LNCAP (cell line): ENCODE data around the gene MTMR10.

Source experiments
- TF ChIP-seq, protein P1 (sequence below): fragments of 450-650 bp; IDR thresholded peaks from 2 replicates; pipeline ENCODE4 v1.5.1; 2017; ENCODE audit warnings: mild to moderate bottlenecking

Gene MTMR10

DNA sequence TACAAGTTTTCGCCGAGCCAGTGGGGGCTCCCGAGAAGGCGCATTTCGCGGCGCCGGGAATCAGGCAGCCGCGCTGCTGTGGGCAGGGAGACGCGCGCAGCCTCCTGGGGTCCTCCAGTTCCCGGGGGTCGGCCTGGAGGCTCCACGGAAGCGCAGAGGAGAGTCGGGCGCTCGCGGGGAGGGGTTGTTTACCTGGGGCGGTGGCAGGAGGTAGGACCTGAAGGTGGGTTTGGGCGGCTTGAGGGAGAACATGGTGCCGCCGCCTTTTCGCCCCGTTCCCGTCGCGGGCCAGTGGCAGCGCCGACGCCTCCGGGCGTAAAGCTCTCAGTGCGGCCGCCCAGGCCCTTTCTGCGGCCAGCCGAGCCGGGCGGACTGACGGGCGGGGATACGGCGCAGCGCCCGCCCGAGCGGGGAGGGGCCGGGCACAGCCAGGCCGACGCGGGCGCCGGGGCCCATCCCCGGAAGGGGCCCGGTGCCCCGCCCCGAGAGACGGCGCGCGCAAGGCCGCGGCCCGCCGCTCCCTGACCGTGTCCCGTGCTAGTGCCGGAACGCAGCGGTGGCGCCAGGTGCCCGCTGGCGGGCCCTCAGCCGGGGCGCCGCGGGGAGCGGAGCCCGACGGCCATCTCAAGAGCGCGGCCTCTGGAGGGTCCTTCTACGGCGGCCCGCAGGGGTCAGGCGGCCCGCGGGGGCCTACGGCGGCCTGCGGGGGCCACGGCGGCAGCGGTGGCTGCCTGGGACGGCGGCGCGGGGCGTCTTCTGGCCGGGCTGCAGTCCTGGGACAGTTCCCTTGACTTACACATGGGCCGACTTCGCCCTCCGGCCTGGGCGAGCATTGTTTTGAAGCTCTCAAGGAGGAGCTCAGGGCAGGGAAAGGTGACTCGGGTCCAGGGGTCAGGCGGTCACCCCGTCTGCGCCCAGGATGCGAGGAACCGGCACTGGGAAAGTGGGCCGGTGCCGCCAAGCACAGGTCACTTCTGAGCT is at the start of gene MTMR10:
MTMR10 (minus strand) TSS at position 374 of the 981 bp plus-strand sequence; CDS start at position 252, 122 bp downstream.
- TF ChIP-seq, protein P1, sequence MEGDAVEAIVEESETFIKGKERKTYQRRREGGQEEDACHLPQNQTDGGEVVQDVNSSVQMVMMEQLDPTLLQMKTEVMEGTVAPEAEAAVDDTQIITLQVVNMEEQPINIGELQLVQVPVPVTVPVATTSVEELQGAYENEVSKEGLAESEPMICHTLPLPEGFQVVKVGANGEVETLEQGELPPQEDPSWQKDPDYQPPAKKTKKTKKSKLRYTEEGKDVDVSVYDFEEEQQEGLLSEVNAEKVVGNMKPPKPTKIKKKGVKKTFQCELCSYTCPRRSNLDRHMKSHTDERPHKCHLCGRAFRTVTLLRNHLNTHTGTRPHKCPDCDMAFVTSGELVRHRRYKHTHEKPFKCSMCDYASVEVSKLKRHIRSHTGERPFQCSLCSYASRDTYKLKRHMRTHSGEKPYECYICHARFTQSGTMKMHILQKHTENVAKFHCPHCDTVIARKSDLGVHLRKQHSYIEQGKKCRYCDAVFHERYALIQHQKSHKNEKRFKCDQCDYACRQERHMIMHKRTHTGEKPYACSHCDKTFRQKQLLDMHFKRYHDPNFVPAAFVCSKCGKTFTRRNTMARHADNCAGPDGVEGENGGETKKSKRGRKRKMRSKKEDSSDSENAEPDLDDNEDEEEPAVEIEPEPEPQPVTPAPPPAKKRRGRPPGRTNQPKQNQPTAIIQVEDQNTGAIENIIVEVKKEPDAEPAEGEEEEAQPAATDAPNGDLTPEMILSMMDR = no peak

- TF ChIP-seq, protein P1 = no peak
These were observed 49.2 kb upstream of the MTMR10 start for GRCh38 chr15:31040611-31041010.

DNA sequence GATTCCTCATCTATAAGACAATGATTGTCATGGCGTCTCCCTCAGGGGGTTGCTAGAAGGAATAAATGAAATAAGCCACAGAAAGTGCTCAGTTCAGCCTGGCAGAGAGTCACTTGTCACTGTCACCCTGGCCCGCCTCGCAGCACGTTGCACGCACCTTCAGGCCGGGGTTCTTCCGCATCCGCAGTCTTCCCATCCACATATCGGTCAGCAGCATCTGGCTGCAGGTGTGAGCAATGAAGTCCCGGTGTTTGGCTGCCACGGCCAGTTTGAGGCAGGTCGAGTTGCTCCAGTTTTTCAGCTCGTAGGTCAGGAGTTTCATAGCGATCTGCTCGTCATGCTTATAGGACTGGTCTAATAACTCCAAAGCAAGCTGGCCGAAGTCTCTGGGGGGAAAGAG is 48.5 kb upstream of the MTMR10 start:
- TF ChIP-seq, protein P1 = no peak

DNA sequence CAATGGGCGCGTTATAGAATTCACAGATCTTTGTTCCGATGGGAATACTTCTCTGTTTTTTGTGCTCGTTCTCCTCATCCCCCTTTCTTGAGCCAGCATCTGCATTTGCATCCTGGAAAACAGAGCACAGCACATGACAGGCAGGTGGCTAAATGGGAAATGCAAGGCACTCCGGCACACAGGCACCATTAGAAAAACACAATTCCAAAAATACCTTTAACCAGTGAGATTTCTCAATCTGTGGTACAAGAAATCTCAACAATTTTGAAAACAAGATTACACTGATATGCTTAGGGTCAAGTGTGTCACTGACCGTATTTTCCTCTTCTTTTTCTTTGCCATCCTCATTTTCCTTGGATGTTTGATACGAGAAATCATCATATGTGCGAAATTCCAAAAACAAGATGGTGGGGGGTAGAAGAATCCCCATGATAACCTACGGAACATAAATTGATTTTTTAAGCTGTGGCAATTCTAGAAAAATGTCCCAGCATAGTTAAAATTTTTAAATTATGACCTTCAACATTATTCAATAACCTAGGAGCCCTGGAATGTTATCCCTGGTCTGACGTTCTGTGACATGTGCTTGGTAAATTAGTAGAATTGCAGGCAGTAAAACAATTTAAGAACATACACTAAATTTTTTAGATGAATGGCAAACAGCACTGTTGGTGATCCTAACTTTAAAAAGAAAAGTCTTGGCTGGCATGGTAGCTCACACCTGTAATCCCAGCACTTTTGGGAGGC is 46.5 kb upstream of the MTMR10 start:
- TF ChIP-seq, protein P1 = no peak

DNA sequence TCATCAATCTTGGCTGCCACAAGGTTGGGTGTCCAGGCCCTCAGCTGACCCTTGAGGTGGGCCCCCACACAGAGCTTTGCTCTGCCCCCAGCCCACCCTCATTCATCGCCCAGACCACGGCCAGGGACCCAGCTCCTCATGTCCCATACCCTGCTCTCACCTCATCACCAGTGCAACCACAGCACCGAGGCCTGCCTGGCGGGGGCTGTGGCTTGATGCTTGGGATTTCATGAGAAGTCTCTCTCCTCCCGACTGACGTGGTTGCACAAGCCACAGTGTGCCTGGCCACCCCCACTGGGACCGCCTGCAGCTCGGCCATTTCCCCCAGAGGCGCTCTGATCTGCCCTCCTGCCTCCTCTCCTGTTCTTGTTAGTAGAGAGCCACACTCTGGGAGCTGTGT is 45.4 kb upstream of the MTMR10 start:
- TF ChIP-seq, protein P1 = no peak

DNA sequence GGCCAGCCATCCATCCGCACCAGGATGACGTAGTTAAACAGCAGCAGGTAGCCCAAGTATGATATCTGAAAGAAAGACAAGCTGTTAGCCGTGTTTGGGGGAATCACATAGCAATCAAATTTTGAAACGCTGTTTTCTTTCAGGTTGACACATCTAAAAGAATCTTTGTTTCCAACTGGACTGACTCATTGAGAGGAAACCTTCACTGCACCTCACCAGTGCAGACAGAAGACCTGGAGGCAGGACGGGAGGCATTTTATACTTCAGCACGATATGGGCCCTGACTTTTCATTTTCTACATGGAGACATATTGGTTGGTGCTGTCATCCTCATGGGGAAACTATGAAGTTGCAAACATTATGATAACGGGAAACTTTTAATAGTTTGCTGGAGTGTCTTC is 44.2 kb upstream of the MTMR10 start:
- TF ChIP-seq, protein P1 = no peak

GRCh38 chr15:31034152-31034551 is 42.7 kb upstream of the MTMR10 start:
- TF ChIP-seq, protein P1 = no peak
